Measurements from ENCODE around the gene SLC46A1.
"Not testable (repeated sequence)": the region's sequence is repeated elsewhere in the genome, so short reads cannot be mapped to it uniquely, and the experiment has no call there.

The SLC46A1 gene

DNA sequence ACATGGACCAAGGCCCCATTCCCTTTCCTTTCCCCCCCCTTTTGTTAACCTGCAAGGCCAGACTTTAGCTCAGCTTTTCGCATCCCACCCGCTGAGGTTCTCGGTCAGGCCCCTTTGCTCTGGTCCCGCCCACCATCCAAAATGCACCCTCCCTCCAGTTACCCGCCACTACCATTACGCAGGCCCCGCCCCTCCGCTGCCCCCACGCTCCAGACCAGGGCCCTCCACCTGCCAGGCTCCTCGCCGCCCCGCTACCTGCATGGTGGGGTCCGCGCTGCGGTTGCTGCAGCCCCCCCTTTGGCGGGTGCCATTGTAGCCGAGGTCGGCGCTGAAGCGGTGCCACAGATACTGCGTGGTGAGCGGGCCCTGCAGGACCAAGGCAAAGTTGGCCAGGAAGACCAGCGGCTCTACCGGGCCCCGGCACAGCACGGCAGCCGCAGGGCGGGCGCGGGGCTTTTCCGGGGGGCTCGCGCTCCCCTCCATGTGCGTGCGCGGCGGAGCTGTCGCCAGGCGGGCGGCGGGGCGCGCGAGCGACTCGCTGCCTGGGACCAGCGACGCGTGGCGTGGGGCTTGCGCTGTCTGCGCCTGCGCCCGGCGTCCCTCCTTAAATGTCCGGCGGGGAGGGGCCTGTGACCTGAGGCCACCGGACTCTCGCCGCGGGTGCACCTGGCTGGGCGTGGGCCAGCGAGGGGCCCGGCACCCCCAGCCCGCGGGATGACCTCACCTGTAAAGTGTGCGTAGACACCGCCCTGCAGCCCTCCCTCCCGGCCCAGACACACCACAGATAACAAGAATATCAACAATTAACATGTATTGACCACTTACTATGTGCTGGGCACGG lies at the start of gene SLC46A1:
Gene SLC46A1 (minus strand): TSS at position 581 of the 841 bp plus-strand sequence. CDS start 98 bp downstream, at position 483.
- DNase-seq (ENCODE audit: low read depth) = peak; percentile 61

- no peak for DNase-seq (ENCODE audit: low read depth)
Observed at GRCh38 chr17:28449859-28450258, 43.8 kb upstream of the SLC46A1 start.

GRCh38 chr17:28447396-28447760 lies 41.4 kb upstream of the SLC46A1 start:
- no peak for DNase-seq (ENCODE audit: low read depth)

DNA sequence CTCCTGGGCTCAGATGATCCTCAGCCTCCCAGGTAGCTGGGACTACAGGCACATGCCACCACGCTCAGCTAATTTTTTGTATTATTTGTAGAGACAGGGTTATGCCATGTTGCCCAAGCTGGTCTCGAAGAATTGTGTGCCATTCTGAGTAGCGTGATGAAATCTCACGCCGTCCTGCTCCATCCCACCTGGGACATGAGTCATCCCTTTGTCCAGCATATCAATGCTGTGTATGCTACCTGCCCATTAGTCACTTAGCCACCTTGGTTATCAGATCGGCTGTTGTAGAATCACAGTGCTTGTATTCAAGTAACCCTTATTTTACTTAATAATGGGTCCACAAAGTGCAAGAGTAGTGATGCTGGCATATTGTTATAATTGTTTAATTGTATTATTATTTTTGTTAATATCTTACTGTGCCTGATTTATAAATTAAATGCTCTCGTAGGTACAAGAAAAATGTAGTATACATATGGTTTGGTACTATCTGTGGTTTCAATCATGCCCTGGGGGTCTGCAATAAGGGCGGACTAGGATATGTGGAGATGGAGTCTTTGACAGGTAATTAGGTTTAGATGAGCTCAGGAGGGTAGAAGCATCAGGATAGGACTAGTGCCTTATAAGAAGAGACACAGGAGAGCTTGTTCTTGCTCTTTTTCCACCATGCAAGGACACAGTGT lies 40.8 kb upstream of the SLC46A1 start:
- DNase-seq (ENCODE audit: low read depth) = no peak

- DNase-seq (ENCODE audit: low read depth) = no peak
Observed at GRCh38 chr17:28443901-28444638, 38.1 kb upstream of the SLC46A1 start.

GRCh38 chr17:28434326-28434725 lies 28.3 kb upstream of the SLC46A1 start:
- DNase-seq (ENCODE audit: low read depth) = not testable (repeated sequence)

DNA sequence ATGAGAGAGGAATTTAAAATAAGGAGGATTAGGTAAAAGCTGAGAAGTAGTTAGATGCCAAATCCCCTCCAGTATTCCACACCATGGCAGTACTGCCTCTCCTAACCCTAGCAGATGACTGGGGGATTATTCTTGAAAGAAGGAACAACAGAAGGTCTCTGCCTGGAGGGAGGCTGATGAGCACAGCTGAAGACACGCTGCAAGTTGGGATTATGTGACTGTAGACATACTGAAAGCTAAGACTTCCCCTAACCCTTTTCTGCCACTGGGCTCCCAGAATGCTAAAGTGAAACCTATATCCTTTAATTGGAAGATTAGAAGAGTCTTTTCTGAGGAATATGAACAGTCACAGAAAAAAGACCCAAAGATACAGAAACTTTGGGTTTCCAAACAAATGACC lies 27.7 kb upstream of the SLC46A1 start:
- no peak for DNase-seq (ENCODE audit: low read depth)

- DNase-seq (ENCODE audit: low read depth) = not testable (repeated sequence)
Observed at GRCh38 chr17:28427982-28428381, 22.0 kb upstream of the SLC46A1 start.

GRCh38 chr17:28427371-28427770 lies 21.4 kb upstream of the SLC46A1 start:
- DNase-seq (ENCODE audit: low read depth) = no peak

GRCh38 chr17:28426081-28426519 lies 20.1 kb upstream of the SLC46A1 start:
- DNase-seq (ENCODE audit: low read depth) = no peak

DNA sequence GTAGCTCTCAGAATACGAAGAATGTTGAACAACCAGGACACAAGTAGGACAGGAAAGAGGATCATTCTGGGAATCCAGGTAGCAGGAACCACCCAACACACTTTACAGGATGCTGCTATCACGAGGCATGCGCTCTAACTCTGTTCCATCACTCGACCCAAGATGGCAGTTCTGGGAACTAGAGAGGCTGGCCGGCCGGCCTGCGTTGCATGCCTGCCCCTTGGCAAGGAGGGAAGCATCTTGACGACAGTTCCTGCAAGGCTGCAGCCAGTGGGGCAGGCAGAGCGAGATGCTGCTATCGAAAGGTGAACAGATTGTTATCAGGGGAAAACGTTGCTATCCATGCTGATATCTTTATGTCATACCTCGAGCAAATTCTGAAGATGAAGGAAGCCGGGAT lies 19.2 kb upstream of the SLC46A1 start:
- DNase-seq (ENCODE audit: low read depth) = no peak

DNA sequence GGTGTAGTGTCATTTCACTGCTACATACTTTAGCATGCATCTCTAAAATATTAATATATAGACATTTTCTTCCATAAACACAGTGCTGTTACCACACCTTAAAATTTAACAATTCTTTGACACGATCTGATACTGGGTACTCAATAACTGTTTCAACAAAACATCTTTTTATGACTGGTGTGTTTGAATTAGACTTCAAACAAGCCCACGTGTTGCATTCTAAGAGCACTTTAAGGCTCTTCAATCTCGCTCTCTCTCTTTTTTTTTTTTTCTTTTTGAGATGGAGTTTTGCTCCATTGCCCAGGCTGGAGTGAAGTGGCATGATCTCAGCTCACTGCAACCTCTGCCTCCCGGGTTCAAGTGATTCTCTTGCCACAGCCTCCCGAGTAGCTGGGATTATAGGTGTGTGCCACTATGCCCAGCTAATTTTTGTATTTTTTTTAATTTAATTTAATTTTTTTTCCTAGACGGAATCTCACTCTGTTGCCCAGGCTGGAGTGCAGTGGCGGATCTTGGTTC lies 15.8 kb upstream of the SLC46A1 start:
- DNase-seq (ENCODE audit: low read depth) = no peak

DNA sequence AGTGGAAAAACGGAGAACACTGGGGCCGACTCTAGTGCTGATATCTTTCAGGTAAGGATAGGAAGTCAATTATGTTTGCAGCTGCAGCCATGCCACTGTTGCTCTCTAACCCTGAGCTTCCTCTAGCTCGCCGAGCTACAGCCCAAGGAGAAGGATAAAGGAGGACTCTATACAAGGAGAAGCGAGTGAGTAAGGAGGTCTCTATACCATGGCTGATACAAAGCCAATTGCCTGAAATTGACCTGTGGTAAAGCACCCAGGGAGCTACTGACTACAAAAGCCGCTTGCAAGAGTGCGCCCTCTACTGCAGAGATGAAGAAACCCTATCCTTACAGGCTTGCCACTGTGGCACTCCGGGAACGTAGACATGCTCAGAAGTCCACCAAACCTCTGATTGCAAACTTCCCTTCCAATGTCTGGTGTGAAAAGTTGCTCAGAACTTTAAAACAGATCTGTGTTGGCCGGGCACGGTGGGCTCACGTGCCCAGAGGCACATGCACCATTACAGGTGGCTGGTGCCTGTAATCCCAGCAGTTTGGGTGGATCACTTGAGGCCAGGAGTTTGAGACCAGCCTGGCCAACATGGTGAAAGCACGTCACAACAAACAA lies 10.8 kb upstream of the SLC46A1 start:
- DNase-seq (ENCODE audit: low read depth) = peak; percentile 33

DNA sequence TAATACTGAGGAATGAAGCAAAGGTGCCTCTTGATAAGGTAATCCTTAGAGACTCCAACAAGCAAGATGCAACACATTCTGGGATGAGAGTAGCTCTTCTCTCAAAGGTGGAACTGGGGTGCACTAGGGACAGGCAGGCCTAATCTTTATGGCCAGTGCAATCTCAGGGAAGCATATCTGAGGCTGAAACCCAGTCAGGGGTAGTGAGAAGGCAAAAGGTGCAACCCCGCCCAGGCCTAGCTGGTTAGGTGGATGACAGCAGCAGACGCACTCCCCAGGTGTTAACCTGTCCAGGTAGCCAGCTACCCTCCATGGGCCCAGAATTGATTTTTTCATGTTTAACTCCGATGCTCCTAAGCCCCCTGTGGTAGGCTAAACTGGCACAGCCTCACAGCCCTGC lies 9.9 kb upstream of the SLC46A1 start:
- no peak for DNase-seq (ENCODE audit: low read depth)

- no peak for DNase-seq (ENCODE audit: low read depth)
Observed at GRCh38 chr17:28413804-28414203, 7.8 kb upstream of the SLC46A1 start.

- no peak for DNase-seq (ENCODE audit: low read depth)
Observed at GRCh38 chr17:28412099-28412498, 6.1 kb upstream of the SLC46A1 start.

- DNase-seq (ENCODE audit: low read depth) = no peak
Observed at GRCh38 chr17:28407974-28408306, 1.9 kb upstream of the SLC46A1 start.

DNA sequence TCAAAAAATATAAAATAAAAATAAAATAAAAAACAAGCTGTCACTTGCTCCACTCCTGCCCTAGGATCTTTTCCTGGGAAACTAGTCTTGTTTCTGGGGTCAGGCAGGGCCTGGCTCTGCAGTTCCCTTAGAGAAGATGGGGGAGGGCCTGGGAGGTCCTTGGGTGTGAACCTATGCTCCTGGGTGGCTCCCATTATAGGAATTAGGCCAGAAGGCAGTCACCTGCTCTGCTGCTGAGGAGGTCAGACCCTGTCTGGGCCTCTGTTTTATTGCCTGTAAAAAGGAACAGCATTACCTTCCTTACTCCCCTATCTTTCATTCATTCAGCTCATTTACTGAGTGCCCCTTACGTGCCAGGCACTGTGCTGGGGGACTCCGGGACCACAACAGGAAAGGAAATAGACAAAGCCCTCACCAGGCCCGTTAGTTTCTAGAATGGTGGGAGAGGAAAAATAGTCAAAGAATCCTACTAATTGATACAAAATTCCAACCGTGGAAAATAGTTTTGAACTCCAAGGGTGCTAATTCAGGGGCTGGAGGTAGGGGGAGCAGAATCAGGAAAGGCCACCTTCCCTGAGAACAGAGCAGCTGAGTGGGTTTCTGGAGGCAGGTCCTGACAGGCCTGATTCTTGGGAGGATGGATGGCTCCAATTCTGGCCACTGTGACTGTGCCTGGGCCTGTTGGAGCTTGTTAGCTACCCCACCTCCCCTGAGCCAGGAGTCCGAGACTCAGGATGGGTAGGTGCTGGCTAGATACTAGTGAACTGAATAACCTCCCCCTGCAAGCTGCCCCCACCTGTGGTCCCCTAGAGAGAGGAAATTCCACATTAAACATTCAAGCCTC lies 1.3 kb upstream of the SLC46A1 start:
- DNase-seq (ENCODE audit: low read depth) = no peak

GRCh38 chr17:28406473-28406814 lies 432 bp upstream of the SLC46A1 start:
- no peak for DNase-seq (ENCODE audit: low read depth)

DNA sequence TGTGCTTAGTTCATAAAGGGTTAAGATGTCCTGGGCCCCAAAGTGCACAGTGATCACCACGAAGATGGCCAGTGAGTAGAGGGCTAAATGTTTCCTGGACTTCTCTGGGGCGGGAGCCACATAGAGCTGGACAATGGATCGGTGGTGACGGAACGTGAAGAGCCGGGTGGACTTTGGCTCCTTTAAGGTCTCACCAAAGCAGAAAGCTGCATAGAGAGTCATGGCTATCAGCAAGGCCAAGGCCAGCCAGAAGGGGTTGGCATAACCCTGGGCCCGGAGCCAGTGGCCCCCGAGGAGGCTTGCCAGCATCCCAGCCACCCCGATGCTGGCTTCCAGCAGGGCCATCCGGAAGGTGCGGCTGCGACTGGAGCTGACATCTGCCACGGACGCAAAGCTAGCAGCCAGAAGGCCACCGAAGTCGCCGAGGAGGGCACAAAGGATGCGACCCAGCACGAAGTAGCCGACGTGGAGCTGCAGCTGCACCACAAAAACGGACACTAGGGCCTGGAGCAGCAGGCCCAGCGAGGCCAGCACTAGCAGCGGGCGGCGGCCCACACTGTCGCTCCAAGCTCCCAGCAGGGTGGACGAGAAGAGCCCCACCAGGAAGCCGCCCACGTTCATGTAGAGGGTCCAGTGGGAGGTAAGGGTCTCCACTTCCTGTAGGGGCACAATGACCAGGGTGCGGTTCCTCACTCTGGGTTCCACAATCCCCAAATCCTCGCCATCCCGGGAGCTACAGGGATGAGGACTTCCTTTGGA lies 1.0 kb downstream of the SLC46A1 start:
- no peak for DNase-seq (ENCODE audit: low read depth)

DNA sequence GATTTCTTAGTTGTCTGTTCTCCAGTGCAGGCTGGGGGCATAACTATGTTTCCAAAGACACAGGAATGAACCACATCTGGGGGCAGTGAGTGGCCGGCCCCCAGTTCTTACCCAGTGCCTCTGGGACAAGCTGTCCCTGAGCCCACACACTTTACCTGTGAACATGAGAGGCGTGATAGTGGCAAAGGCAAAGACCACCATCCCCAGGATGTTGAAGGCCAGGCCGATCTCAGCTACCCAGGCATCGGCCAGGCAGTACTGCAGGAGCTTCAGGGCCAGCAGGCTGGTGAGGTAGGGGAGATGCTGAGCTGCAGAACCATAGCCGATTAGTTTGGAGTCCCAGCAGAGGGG lies 1.6 kb downstream of the SLC46A1 start:
- DNase-seq (ENCODE audit: low read depth) = no peak
